ENCODE data around the gene ERFE. TPM values are rescaled to one million over a fixed set of nuclear protein-coding genes. Genes with fewer than 3 reads are reported as not detected.

Gene ERFE
- polyA plus RNA-seq, 1 donor from 2014 or later = not detected

DNA sequence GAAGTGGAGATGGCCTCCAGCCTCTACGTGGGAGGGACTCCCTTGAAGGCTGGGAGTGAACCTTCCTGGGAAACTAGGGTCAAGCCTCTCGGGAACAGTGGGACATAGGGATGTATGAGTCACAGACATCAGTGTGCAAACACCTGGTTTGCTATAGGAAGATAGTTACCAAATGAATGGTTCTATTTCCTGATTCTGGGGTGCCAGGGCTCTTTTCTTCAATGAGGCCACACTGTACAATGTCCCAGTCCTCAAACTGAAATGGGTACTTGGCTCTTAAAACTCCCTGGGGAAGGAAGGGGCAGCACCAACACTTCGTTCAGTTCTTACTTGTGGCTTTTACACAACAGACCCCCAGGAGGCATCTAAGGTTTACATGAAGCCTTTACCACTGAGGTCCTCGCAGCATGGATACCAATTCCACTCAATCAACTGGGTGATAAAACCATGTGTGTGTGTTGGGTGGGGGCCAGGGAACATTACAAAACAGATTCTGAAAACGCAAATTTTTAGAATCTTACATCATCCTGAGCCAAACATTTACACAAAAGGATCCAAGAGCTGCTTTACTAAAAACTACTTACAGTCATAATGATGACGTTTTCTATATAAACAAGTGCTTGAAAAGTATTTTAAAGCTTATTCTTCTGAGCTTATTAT lies 10.4 kb downstream of the ERFE start:
- Histone ChIP-seq H3K27me3 (ENCODE audit: insufficient read depth, low read depth, low read length) (peaks cover 9% of the 10 kb centered on the region), H3K4me2 (ENCODE audit: low read length) (no peak overlapping the region), H3K9ac (ENCODE audit: low read length) (no peak overlapping the region), H3K4me3 (ENCODE audit: low read length) (no peak overlapping the region), H2AFZ (ENCODE audit: low read depth, low read length) (no peak overlapping the region), H3K79me2 (replicated peaks; ENCODE audit: insufficient read depth, low read length) (no peaks in the 10 kb centered on the region), H3K9me3 (ENCODE audit: low read length) (no peaks in the 10 kb centered on the region), H3F3A (ENCODE audit: insufficient read depth, low read length, poor library complexity, severe bottlenecking) (no peaks in the 10 kb centered on the region), H3K9me2 (ENCODE audit: insufficient read depth, low read length) (no peaks in the 10 kb centered on the region), H3K36me3 (ENCODE audit: insufficient read depth, low read length) (no peaks in the 10 kb centered on the region), H4K20me1 (ENCODE audit: insufficient read depth) (no peaks in the 10 kb centered on the region), H3K27ac (ENCODE audit: low read length) (no peak overlapping the region)
- TF ChIP-seq POLR2AphosphoS5 (IDR thresholded peaks at IDR 0.05) (no peak), EP300 (conservative IDR thresholded peaks at IDR 0.05; ENCODE audit: poor library complexity, severe bottlenecking) (no peak), SMC3 (conservative IDR thresholded peaks at IDR 0.05; ENCODE audit: poor library complexity) (no peak), CTCF (IDR thresholded peaks at IDR 0.05; ENCODE audit: poor library complexity, severe bottlenecking) (no peak), RAD21 (conservative IDR thresholded peaks at IDR 0.05) (no peak), EZH2 (IDR thresholded peaks at IDR 0.05; ENCODE audit: borderline replicate concordance, insufficient read depth, low read length, poor library complexity, severe bottlenecking) (no peak), TAF1 (IDR thresholded peaks at IDR 0.05; ENCODE audit: low read depth) (no peak), MXI1 (conservative IDR thresholded peaks at IDR 0.05; ENCODE audit: poor library complexity, severe bottlenecking) (no peak)
- TF ChIP-seq, protein P1, sequence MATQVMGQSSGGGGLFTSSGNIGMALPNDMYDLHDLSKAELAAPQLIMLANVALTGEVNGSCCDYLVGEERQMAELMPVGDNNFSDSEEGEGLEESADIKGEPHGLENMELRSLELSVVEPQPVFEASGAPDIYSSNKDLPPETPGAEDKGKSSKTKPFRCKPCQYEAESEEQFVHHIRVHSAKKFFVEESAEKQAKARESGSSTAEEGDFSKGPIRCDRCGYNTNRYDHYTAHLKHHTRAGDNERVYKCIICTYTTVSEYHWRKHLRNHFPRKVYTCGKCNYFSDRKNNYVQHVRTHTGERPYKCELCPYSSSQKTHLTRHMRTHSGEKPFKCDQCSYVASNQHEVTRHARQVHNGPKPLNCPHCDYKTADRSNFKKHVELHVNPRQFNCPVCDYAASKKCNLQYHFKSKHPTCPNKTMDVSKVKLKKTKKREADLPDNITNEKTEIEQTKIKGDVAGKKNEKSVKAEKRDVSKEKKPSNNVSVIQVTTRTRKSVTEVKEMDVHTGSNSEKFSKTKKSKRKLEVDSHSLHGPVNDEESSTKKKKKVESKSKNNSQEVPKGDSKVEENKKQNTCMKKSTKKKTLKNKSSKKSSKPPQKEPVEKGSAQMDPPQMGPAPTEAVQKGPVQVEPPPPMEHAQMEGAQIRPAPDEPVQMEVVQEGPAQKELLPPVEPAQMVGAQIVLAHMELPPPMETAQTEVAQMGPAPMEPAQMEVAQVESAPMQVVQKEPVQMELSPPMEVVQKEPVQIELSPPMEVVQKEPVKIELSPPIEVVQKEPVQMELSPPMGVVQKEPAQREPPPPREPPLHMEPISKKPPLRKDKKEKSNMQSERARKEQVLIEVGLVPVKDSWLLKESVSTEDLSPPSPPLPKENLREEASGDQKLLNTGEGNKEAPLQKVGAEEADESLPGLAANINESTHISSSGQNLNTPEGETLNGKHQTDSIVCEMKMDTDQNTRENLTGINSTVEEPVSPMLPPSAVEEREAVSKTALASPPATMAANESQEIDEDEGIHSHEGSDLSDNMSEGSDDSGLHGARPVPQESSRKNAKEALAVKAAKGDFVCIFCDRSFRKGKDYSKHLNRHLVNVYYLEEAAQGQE (IDR thresholded peaks at IDR 0.05; ENCODE audit: borderline replicate concordance) = no peak

DNA sequence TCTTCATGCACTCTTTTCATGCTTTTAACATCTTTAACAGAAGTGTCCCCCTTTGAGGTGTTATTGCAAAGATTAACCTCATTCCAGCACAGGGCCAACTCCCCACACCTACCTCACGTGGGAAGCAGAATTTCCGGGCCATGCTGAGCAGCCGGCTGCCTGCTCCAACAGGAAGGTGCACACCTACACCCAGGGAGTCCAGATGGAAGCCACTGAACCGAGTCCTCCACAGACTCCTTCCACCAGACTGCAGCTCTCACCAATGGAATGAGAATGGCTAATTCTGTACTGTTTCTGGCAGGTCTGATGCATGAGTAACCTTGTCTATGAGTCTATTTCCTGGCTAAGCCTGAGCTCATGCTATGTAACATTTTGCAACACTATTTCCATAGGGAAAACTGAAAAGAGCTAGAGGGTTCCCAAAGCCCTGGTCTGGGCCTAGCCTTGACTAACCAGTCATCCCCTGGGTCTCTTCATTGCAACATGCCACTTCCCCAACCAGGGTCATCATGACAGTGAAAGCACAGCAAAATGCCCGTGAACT lies 11.0 kb downstream of the ERFE start:
- H3K4me2 ChIP-seq (ENCODE audit: low read length) = no peak overlapping the region
- no peak overlapping the region for H3K9ac ChIP-seq (ENCODE audit: low read length)
- TF ChIP-seq EZH2 (IDR thresholded peaks at IDR 0.05; ENCODE audit: borderline replicate concordance, insufficient read depth, low read length, poor library complexity, severe bottlenecking) (no peak), EP300 (conservative IDR thresholded peaks at IDR 0.05; ENCODE audit: poor library complexity, severe bottlenecking) (no peak), RAD21 (conservative IDR thresholded peaks at IDR 0.05) (no peak), SMC3 (conservative IDR thresholded peaks at IDR 0.05; ENCODE audit: poor library complexity) (no peak), POLR2AphosphoS5 (IDR thresholded peaks at IDR 0.05) (no peak), TAF1 (IDR thresholded peaks at IDR 0.05; ENCODE audit: low read depth) (no peak), MXI1 (conservative IDR thresholded peaks at IDR 0.05; ENCODE audit: poor library complexity, severe bottlenecking) (no peak), CTCF (IDR thresholded peaks at IDR 0.05; ENCODE audit: poor library complexity, severe bottlenecking) (no peak)
- TF ChIP-seq, protein P1 (IDR thresholded peaks at IDR 0.05; ENCODE audit: borderline replicate concordance) = no peak
- no peaks in the 10 kb centered on the region for H4K20me1 ChIP-seq (ENCODE audit: insufficient read depth)
- H3K36me3 ChIP-seq (ENCODE audit: insufficient read depth, low read length) = no peaks in the 10 kb centered on the region
- H3F3A ChIP-seq (ENCODE audit: insufficient read depth, low read length, poor library complexity, severe bottlenecking) = no peaks in the 10 kb centered on the region
- peaks cover 5% of the 10 kb centered on the region for H3K27me3 ChIP-seq (ENCODE audit: insufficient read depth, low read depth, low read length)
- no peaks in the 10 kb centered on the region for H3K9me2 ChIP-seq (ENCODE audit: insufficient read depth, low read length)
- no peaks in the 10 kb centered on the region for H3K79me2 ChIP-seq (replicated peaks; ENCODE audit: insufficient read depth, low read length)
- H2AFZ ChIP-seq (ENCODE audit: low read depth, low read length) = no peak overlapping the region
- no peak overlapping the region for H3K4me3 ChIP-seq (ENCODE audit: low read length)
- no peaks in the 10 kb centered on the region for H3K9me3 ChIP-seq (ENCODE audit: low read length)
- H3K27ac ChIP-seq (ENCODE audit: low read length) = no peak overlapping the region

All from neural cell (in vitro differentiated cells).